ENCODE measurements around the gene CTNND2.

DNA sequence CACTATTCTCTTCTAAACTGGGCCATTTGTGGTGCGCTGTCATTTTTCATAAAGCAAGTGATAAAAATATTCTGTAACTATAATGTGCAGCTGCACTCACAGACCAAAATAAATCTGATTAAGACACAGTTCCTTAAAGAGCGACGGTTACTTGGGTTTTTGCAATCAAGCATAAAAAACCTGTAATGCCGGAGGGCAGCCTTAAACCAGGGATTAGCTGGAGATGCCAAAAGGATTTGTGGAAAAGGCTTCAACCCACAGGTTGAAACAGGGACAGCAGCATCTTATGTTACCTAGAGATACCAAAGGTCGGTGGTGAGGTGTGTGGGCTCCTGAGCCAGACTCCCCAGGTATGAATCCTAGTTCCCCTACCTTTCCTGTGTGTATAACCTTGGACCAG, 49.3 kb downstream of the CTNND2 start:
- no peak for TF ChIP-seq ZNF274 (IDR thresholded peaks at IDR 0.05; ENCODE audit: low read depth, low read length)
- TF ChIP-seq YY1 (IDR thresholded peaks at IDR 0.05; ENCODE audit: insufficient read depth, insufficient read length): no peak
